Measurements from ENCODE around the gene GMPPA. TPM values are rescaled to one million over a fixed set of nuclear protein-coding genes. Genes with fewer than 3 reads are reported as not detected.

GMPPA gene
- total and polyA plus RNA-seq, 9 of the 15 experiments (the other 6 are each of a cell fraction or from before 2014, with no cell fraction given): 7.0 to 101 (median 66.7) TPM

- peak; percentile 82 for TF ChIP-seq REST (IDR thresholded peaks at IDR 0.05; ENCODE audit: borderline replicate concordance)
- no peak for TF ChIP-seq REST (CRISPR knock-in tag; IDR thresholded peaks at IDR 0.05; ENCODE audit: low read depth)
- peak; percentile 63; the same call in 1 of the 2 replicates for TF ChIP-seq VEZF1 (CRISPR knock-in tag; IDR thresholded peaks at IDR 0.05)
- peak; percentile 68; the same call in 1 of the 2 replicates for TF ChIP-seq MGA (IDR thresholded peaks at IDR 0.05)
- 0 out of 2 replicates have a peak, but pooled peaks have one; percentile 36 for TF ChIP-seq CXXC5 (CRISPR knock-in tag; IDR thresholded peaks at IDR 0.05)
Observed at GRCh38 chr2:219495531-219496122, 3.1 kb upstream of the GMPPA start (continued).

Data from K562 (cell line).